AG10803 (cell line): ENCODE results near the gene POLE.

Experiments
- DNase-seq: peaks from one replicate; pipeline ENCODE4 v3.0.0; 2010; ENCODE audit warnings: low read depth
- H3K4me3 ChIP-seq: 2 replicates; pipeline ENCODE4 v1.5.1; 2011; ENCODE audit warnings: mild to moderate bottlenecking, low read length, control low read depth
- CTCF ChIP-seq: conservative IDR thresholded peaks from 2 replicates; pipeline ENCODE4 v1.5.1; 2011; ENCODE audit warnings: mild to moderate bottlenecking, low read length, control low read depth, inconsistent platforms

The POLE gene

GRCh38 chr12:132617135-132617701 lies 69.9 kb downstream of the POLE start:
- no peak overlapping the region for H3K4me3 ChIP-seq
- no peak for TF ChIP-seq CTCF

GRCh38 chr12:132615579-132616038 lies 71.5 kb downstream of the POLE start:
- no peak overlapping the region for H3K4me3 ChIP-seq
- no peak for TF ChIP-seq CTCF
- DNase-seq = no peak

More at GRCh38 chr12:132617135-132617701, 69.9 kb downstream of the POLE start:
- DNase-seq = no peak

GRCh38 chr12:132614861-132615578 lies 72.1 kb downstream of the POLE start:
- no peak overlapping the region for H3K4me3 ChIP-seq
- DNase-seq = peak; percentile 79
- TF ChIP-seq CTCF = peak; percentile 87

- H3K4me3 ChIP-seq = no peak overlapping the region
- no peak for DNase-seq
- no peak for TF ChIP-seq CTCF
These were observed 73.1 kb downstream of the POLE start for GRCh38 chr12:132614029-132614428.

- TF ChIP-seq CTCF = no peak
- no peak for DNase-seq
These were observed 75.5 kb downstream of the POLE start for GRCh38 chr12:132611620-132612019.

GRCh38 chr12:132610866-132611602 lies 76.1 kb downstream of the POLE start:
- no peak overlapping the region for H3K4me3 ChIP-seq
- TF ChIP-seq CTCF = no peak

More at GRCh38 chr12:132611620-132612019, 75.5 kb downstream of the POLE start:
- no peak overlapping the region for H3K4me3 ChIP-seq

More at GRCh38 chr12:132610866-132611602, 76.1 kb downstream of the POLE start:
- no peak for DNase-seq
